ENCODE results near the gene ERCC6L2. TPM values are rescaled to one million over a fixed set of nuclear protein-coding genes. Genes with fewer than 3 reads are reported as not detected.

ERCC6L2 gene
- total and polyA plus RNA-seq, 2 of the 8 experiments (the other 6 are each of a cell fraction or from before 2014, with no cell fraction given) = 9.8 to 50.0 TPM

GRCh38 chr9:95991326-95991725 is 115.8 kb downstream of the ERCC6L2 start (continued):
- TF ChIP-seq BACH1 (IDR thresholded peaks at IDR 0.05; ENCODE audit: low read length) = no peak
- TF ChIP-seq E2F6 (IDR thresholded peaks at IDR 0.05) = no peak
- TF ChIP-seq RFX5 (IDR thresholded peaks at IDR 0.05; ENCODE audit: borderline replicate concordance, low read depth, low read length) = no peak
- TF ChIP-seq SRF (IDR thresholded peaks at IDR 0.05; ENCODE audit: low read depth, low read length) = no peak
- TF ChIP-seq ATF2 (IDR thresholded peaks at IDR 0.05; ENCODE audit: low read length) = no peak
